Measurements from ENCODE around the gene CALR3. TPM values are rescaled to one million over a fixed set of nuclear protein-coding genes. Genes with fewer than 3 reads are reported as not detected.
A peak's percentile ranks its signal among the peaks of the same experiment; 100 is the strongest.
"Not testable (repeated sequence)": the region's sequence is repeated elsewhere in the genome, so short reads cannot be mapped to it uniquely, and the experiment has no call there.

CALR3 gene
- polyA plus RNA-seq, 10 donors = 0.12 TPM; not detected in 9

DNA sequence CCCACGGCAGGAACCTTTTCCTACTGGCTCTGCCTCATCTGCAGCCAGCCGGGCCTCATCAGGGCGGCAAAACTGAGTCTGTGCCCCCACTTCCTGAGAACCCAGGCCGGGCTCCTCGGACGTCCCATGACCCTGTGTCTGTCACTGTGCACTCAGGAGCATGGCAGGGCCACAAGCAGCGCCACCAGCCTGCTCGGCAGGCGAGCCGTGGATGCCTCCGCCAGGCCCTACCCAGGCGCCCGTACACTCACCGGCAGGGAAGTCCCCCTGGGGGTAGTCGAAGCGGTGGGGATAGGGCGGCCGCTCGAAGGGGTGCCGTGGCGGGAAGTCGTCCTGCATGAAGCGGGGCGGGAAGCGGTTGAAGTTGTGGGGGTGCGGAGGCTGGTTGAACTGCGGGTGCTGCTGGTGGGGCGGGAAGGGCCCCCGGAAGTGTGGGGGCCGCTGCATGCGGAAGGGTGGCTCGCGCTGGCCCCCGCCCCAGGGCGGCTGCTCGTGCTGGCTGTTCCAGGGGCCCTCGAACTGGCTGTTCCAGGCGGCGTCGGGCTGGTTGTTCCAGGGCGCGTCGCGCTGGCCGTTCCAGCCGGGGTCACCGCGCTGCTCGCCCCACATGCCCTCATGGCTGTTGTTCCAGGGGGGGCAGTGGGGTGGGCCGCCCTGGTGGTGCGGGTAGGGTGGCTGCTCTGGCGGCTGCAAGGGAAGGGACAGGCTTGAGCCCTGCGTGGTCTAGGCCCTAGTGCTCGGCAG lies 29.2 kb upstream of the CALR3 start:
- no peak for DNase-seq

DNA sequence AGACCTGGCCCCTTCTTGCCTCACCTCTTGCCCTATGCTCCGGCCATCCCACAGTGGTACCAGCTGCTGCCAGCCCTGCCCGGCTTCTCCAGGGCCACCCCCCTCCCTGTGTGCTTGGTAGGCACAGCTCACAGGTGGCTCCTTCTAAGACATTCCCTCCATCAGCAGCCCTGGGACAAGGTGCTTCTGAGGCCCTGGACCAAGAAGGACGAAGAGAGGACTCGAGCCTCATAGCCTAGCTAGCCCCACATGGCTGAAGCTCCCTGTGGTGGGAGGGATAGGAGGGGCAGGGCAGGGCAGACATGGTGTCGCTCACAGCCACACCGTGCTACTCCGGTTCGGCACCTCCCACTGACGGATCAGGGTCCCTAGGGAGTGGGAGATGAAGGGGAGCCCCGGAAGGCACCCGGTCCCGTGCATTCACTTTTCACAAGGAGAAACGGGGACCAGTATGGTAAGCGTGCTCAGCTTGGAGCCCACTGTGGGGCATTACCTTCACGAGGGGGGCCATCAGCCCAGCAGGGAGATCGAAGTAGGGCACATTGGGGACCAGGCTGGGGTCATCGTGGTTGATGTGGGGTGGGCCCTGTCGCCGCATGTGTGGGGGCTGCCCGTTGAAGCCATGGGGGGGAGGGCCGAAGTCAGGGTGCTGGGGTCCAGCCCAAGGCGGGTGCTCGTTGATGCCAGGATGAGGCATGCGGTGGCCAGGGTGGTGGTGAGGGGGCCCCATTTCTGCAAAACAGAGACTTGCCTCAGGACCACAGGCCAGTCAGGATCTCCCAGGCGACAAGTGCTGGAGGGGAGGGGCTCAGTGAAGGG lies 26.8 kb upstream of the CALR3 start:
- DNase-seq = no peak

DNA sequence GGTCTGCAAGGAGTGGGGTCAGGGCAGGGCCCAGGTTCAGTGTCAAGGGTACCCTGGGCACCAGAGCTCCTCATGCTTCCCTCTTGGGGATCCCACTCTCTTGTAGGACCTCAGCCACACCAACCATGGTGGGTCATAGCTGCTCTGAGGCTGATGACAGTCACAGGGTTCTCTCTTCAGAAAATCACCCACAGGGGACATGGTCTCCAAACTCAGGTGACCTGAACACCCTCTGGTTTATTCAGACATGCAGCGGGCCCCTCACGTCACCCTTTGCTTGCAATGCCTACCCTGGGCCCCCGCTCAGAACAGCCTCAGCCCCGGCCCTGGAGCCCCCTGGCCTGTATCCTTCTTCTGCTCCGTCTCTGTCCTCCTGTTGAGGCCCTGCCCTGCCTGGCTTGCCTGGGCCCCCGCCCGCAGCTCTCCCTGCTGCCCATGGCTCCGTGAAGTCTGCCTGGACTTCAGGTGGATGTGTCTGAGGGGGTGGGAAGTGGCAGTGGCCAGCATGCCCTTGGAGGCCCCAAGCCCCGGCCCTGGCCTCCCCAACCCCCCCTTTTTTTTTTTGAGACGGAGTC lies 25.8 kb upstream of the CALR3 start:
- no peak for DNase-seq

DNA sequence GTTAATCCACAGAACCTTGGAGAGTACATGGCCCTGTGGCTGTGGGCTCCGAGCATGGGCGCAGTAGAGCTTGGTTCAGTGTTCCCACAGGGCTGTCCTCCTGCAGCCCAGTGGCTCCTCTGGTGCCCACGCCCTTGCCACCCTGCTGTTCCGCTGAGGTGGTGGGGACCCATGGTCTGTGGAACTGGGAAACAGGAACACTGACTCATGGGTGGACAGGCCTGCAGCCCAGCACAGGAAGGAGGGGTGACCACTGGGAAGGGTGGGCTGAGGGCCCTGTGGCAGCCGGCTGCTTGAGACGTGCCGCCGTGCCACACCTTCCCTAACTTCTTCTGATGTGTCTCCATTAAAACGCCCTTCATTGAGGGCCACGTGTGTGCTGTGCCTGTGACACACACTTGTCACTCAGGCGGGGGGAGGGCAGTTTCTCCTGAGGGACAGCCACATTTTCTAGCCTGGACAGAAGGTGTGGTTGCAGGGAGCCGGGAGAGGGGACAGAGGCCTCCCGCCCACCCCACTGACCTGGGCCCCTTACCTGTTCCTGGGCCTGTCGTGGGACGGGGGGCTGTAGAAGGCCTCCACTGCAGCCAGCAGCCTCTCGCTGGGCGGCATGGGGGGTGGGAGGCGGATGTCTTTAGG lies 25.1 kb upstream of the CALR3 start:
- DNase-seq = no peak

DNA sequence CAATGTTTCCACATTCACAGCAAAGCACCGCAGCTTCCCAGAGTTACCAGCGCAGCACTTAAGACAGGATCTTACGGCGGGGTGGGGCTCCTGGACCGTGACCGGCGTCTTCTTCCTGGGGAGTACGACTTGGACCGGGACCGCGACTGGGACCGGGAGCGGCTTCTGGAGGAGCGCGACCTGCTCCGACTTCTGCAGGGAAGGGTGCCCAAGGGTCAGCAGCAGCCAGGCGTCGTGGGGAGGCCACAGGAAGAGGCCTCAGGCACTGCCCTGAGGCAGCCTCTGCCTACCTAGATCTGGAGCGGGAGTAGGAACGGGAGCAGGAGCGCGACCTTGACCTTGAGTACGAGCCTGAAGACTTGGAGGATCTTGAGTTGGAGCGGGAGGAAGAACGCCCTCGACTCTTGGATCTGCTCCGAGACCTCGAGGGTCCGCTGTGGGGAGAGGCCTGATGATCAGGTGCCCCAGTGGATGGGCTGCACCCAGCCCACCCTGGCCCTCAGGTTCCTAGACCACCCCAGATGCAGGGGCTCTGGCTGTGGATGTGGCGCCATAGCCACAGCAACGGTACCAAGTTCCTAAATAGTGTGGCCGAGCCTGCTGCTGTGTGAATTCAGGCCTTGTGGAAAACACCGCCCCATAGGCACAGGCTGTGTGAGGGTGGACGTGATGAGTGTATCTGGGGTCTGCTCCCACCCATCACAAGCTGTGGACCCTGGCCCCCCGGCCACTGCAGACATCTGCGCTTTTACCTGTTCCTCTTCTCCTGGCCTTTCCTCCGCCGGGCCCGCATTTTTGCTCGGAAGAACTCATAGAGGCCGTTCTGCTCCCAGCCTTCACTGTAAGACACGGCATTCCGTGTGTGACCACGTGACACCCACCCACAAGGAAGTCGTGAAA lies 24.4 kb upstream of the CALR3 start:
- DNase-seq = no peak

DNA sequence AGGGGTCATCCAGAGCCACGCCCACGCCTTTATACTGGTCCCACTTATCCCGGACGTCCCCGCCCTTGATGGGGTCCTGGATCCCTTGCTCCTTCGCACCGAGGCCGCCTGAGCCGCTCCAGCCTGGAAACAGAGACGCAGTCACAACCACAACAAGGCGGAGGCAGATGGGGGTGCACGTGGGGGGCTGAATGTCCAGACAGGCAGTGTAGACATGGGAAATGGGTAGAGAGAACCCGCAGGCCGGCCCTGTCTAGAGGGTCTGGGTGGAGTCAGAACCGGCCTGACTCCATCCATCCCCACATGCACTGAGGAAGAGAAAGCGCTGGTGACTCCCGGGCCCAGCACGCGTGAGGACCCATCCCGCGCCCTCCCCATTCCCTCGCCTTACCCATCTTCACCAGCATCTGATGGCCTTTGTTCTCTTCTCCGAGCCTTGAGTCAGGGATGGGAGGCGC lies 23.3 kb upstream of the CALR3 start:
- DNase-seq = no peak

DNA sequence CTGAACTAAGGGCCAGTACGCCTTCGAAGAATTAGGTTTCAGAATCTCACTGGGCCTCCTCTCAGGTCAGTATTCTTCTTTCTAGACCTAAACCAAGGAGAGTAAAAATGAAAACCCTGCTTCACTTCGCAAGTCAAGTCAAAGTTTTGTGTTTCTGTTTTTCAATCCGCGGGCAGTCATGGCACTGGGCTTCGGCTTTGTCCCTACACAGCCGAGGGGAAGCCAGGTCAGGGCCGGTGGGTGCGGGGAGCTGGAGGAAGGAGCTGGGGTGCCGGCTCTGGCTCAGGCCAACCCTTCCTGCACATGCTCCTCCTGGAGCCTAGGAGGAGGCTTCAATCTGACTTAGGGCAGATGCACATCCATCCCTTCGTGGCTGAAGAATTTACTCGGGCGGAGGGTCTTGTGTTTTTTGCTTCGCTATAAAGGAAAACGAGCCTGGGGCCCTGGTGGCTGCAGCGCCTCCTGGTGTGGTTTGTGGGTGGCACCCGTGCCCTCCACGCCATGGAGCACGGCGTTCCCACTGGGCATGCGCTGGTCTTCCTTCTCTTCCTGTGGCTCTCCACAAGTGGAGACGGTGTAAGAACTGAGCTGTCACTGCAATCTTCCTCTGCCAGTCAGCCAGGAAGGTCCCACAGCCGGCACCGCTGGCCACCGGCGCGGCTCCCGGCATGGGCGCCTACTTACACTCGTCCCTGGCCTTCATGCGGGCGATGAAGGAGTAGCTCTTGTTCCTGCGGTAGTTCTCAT lies 22.7 kb upstream of the CALR3 start:
- DNase-seq = no peak

DNA sequence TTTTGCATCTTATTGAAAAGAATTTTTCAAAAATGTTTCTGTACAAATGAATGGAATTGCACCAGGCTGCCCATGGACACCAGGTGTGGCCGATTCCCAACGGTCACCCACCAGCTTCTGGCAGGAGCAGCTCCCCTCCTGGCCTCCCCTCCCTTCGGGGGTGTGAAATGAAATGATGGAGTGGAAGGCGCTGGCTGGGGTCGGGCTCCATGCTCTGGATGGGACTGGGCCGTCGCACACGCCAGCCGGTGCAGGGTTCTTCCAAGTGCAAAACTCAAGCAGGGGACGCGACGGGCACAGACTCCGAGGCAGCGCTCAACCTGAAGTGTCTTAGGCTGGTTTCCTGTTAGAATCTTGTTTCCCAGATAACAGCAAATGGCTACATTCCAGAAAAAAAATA lies 22.1 kb upstream of the CALR3 start:
- no peak for DNase-seq

DNA sequence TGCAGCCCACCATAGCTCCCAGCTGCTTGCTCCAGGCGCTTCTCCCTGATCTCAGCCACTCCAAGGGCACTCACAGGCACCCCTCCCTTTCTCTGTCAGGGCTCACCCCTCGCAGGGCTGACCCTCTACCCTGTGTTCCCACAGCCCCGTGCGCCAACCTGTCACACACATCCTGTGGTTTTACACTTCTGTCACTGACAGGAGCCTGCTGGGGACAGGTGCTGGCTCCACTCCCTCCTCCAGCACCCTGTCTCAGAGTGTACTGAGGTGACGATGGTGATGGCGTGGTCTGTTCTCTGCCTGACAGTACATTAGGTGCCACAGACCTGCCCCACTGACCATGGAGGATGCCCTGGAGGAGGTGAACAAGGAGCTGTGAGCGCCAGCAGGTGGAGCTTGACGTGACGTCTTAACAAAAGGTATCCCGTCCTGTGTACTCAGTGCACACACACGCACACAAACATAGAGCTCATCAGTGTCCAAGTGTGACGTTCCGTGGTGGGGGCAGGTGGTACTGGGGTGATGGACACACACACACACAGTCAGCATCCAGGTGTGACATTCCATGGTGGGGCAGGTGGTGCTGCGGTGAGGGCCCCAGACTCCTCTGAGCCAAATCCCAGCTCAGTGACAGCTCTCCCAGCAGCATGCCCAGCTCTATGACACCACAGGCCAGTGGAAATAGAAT lies 21.1 kb upstream of the CALR3 start:
- no peak for DNase-seq

DNA sequence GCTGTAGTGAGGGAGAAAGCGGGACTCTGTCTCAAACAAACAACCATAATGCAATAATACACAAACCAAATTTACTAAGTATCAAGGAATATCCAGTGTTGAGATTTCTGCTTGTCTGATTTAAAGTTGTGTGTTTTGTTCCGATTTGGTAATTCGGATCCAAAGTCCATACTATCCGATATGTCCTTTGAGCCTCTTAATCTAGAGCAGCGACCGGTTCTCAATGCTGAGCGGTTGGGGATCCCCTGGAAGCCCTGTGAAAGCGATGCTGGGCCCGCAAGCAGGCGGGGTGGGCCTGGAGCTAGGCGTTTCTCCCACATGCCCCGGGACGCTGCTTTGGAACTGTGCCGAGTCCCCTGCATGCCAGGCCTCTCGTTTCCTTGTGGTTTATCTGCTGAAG lies 20.4 kb upstream of the CALR3 start:
- no peak for DNase-seq

DNA sequence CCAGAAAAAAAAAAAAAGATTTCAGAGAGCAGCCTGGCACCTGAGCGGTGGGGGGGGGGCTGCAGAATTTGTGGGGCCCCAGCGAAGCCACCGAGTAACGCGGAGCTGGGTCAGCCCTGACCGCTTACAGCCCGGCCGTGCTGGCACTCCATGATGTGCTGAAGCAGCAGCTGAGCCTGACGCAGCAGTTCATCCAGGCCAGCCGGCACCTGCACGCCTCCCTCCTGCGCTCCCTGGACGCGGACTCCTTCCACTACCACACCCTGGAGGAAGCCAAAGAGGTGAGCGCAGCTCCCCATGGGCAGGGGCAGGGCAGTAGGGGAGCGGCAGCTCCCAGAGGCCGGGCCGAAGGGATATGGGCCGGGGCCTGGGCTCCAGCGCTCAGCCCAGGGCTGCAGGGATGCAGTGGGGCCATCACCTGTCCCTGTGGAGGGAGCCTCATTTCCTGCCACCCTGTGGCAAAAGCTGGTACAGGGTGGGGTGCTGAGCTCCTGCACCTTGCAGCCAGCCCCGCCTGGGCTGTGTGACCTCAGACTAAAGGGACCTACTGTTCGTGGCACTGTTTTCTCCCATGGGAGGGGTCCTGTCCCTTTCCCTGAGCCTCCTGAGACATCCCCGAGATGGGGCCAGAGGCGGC lies 18.5 kb upstream of the CALR3 start:
- no peak for DNase-seq

DNA sequence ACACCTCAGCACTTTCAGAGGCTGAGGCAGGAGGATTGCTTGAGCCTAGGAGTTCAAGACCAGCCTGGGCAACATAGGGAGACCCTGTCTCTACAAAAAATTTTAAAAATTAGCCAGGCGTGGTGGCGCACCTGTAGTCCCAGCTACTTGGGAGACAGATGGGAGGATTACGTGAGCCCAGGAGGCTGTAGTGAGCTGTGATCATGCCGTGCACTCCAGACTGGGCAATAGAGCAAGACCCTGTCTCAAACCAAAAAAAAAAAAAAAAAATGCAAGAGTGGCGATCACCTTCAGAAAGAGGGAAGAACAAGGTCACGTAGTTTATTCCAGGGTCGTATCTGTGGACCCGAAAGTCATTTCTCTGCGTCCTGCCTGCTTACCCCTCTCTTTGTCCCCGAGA lies 16.6 kb upstream of the CALR3 start:
- not testable (repeated sequence) for DNase-seq

DNA sequence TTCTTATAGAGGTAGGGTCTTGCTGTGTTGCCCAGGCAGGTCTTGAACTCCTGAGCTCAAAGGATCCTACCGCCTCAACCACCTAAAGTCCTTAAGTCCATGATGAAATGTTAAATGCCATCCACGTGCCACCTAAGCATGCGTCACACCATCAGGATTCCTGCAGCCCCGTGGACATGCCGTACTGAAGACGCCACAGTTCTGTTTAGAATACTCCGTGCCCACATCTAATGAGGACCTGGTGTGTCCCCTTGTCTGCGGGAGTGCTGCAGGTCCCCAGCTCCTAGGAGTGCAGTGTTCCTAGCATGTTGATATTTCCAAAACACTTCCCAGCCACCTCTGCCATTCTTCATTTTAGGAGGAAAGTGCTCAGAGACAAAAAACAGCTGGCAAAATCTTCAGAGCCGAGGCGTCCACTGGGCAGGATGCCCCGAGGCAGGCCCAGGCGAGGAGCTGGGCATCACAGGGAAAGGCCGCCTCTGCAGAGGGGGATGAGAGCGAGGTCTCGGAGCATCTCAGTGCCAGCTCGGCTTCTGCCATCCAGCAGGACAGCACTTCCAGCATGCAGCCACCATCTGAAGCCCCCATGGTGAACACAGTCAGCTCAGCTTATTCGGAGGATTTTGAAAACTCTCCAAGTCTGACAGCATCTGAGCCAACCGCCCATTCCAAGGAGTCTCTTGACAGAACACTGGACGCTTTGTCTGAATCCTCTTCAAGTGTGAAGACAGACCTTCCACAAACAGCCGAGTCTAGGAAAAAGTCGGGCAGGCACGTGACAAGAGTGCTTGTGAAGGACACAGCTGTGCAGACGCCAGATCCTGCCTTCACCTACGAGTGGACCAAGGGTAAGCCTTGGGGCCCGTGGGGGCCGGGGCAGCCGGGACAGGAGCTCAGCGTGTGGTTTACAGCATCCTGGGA lies 13.4 kb upstream of the CALR3 start:
- peak in 2 of 3 donors; percentile 51 to 71 for DNase-seq

DNA sequence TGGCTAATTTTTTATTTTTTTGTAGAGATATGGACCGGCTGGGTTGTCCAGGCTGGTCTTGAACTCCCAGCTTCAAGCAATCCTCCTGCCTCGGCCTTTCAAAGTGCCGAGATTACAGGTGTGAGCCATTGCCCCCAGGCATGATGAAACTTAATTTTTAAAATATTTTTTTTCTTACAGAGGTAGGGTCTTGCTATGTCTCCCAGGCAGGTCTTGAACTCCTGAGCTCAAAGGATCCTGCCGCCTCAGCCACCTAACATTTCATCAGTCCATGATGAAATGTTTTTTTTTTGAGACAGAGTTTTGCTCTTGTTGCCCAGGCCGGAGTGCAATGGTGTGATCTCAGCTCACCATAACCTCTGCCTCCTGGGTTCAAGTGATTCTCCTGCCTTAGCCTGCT lies 12.6 kb upstream of the CALR3 start:
- DNase-seq = no peak

DNA sequence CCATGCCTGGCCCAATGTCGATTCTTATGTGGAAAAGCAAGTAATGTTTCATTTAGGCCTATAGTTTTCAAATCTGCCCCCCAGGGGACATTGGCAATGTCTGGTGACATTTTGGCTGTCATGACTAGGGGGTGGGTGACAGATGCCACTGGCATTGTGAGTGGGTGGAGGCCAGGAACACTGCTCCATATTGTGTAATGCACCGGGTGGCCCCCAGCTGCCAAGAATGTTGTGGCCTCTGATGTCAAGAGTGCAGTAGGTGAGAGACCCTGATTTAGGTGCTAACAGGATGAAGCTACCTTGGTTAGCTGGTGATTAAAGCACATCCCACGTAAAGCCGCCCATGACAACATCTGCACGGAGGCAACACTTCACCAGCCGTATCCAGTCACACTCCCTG lies 11.0 kb upstream of the CALR3 start:
- no peak for DNase-seq

DNA sequence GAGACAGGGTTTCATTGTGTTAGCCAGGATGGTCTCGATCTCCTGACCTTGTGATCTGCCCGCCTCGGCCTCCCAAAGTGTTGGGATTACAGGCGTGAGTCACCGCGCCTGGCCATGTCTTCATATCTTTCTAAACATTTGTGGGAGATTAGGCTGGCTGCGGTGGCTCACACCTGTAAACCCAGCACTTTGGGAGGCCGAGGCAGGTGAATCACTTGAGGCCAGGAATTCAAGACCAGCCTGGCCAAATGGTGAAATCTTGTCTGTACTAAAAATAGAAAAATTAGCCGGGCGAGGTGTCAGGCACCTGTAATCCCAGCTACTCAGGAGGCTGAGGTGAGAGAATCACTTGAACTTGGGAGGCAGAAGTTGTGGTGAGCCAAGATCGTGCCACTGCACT lies 10.2 kb upstream of the CALR3 start:
- DNase-seq = not testable (repeated sequence)

DNA sequence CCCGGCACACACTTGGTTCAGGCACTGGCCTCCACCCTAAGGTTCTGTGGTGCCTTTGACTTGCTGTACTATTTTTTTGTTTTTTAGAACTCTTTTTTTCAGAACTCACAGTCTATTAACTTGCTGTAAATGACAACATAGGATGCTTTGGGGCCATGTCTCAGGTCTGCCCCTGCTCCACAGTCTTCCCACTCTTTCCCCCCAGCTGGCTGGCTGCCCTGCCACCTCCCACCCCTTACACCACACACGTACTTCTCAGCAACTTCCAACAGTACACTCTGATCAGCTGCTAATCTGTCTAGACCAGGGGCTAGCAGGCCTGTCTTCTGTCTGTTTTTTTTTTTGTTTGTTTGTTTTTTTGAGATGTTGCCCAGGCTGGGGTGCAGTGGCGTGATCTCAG lies 8.3 kb upstream of the CALR3 start:
- no peak for DNase-seq

DNA sequence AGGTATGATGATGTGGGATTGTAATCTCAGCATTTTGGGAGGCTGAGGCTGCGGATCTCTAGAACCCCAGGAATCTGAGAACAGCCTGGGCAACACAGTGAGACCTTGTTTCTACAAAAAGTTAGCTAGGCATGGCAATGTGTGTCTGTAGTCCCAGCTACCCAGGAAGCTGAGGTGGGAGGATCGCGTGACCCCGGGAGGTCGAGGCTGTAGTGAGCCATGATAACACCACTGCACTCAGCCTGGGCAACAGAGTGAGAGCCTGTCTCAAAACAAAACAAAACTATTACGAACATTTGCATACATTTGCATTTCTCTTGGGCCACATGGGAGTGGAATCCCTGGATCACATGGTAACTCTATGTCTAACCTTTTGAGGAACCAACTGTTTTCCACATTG lies 1.9 kb upstream of the CALR3 start:
- no peak for DNase-seq
